Ascending aorta (tissue), 2 donors: ENCODE data around the gene SAFB. TPM values are rescaled to one million over a fixed set of nuclear protein-coding genes. Genes with fewer than 3 reads are reported as not detected.

Source experiments
- DNase-seq, 2 donors: peaks; one replicate each; pipeline ENCODE4 v3.0.0-alpha.2; 2019; ENCODE audit warnings: low spot score in 2 of 2
- H3K27ac ChIP-seq, 2 donors: fragments of 200-600 bp; sonication (generic); one replicate each; pipeline ENCODE4 v1.5.1; 2016 to 2017; ENCODE audit warnings: mild to moderate bottlenecking in 1 of 2
- H3K27me3 ChIP-seq: fragments of 200-600 bp; sonication (generic); one replicate; pipeline ENCODE4 v1.5.1; 2017
- H3K36me3 ChIP-seq, 2 donors: fragments of 200-600 bp; sonication (generic); one replicate each; pipeline ENCODE4 v1.5.1; 2016
- H3K4me1 ChIP-seq, 2 donors: fragments of 200-600 bp; sonication (generic); one replicate each; pipeline ENCODE4 v1.5.1; 2016 to 2017; ENCODE audit warnings: mild to moderate bottlenecking in 1 of 2
- H3K4me3 ChIP-seq, 2 donors: fragments of 200-600 bp; sonication (generic); one replicate each; pipeline ENCODE4 v1.5.1; 2016 to 2017; ENCODE audit warnings: mild to moderate bottlenecking in 1 of 2
- H3K9me3 ChIP-seq, 2 donors: fragments of 200-600 bp; sonication (generic); one replicate each; pipeline ENCODE4 v1.5.1; 2016
- intact Hi-C: fragments of 100-400 bp; cut with DNase I; formaldehyde crosslinking; loops from one replicate; pipeline ENCODE4 v1.15.1; 2023
- total RNA-seq: library from RNA; depleted of rRNA; stranded (reverse); fragments of >200 nt; gene quantifications from one replicate; pipeline ENCODE4 v1.1.0, GENCODE V29; 2016
- TF ChIP-seq, protein P1 (sequence below), 3 experiments: fragments of 200-600 bp in 2 of 3; fragments of 450-650 bp in 1 of 3; sonication (generic) in 2 of 3; IDR thresholded peaks; one replicate each; pipeline ENCODE4 v1.5.1; 2016 to 2019; ENCODE audit warnings: antibody characterized with exemption in 3 of 3, mild to moderate bottlenecking in 1 of 3, moderate library complexity in 1 of 3

SAFB gene
- total RNA-seq, 1 donor from 2014 or later = 114 TPM

DNA sequence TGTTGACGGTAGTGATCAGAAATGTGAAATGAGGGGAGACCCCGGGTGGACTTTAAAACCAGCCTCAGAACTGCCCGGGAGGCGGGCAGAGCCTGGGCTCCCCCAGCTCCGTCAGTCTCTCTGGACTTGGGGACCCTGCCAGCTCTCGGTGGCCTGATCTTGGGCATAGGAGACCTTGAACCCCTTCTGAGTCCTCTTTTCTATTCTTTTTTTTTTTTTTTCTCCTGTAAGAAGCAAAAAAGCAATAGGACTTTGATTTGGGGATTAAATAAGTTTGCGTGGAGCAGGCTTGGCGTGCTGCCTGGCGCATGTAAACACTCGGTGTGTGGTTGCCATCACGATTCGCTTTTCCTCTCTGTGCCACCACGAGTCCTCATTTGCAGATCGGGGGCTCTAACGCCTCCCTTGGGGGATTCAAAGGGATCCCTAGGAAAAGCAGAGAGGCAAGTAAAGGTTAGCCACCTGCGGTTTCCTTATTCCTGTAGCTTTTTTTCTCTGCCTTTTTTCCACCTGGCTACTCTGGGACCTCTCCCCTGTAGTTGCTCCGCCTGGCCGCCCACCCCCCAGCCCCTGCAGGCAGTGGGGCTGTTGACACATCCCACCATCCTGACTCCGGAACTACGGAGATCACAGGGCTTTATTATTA, 1.3 kb downstream of the SAFB start:
- H3K9me3 ChIP-seq = no peaks in the 10 kb centered on the region
- intact Hi-C loops = loop anchor here (5.0 to 10.0 kb wide), 4 partner anchors 163 to 1111 kb away; partner anchors contain the start of genes DPP9, GPR108, KDM4B and TRIP10
- peaks cover 3 to 52% of the 10 kb centered on the region in 2 donors for H3K4me1 ChIP-seq
- H3K27me3 ChIP-seq = no peaks in the 10 kb centered on the region
- H3K36me3 ChIP-seq = peaks cover 19 to 36% of the 10 kb centered on the region in 2 donors
- no peak for DNase-seq
- H3K4me3 ChIP-seq = peak overlapping the region; percentile 86 to 96
- peak overlapping the region; percentile 93 to 97 for H3K27ac ChIP-seq
- TF ChIP-seq, protein P1, sequence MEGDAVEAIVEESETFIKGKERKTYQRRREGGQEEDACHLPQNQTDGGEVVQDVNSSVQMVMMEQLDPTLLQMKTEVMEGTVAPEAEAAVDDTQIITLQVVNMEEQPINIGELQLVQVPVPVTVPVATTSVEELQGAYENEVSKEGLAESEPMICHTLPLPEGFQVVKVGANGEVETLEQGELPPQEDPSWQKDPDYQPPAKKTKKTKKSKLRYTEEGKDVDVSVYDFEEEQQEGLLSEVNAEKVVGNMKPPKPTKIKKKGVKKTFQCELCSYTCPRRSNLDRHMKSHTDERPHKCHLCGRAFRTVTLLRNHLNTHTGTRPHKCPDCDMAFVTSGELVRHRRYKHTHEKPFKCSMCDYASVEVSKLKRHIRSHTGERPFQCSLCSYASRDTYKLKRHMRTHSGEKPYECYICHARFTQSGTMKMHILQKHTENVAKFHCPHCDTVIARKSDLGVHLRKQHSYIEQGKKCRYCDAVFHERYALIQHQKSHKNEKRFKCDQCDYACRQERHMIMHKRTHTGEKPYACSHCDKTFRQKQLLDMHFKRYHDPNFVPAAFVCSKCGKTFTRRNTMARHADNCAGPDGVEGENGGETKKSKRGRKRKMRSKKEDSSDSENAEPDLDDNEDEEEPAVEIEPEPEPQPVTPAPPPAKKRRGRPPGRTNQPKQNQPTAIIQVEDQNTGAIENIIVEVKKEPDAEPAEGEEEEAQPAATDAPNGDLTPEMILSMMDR (IDR thresholded peaks at IDR 0.05) = no peak

DNA sequence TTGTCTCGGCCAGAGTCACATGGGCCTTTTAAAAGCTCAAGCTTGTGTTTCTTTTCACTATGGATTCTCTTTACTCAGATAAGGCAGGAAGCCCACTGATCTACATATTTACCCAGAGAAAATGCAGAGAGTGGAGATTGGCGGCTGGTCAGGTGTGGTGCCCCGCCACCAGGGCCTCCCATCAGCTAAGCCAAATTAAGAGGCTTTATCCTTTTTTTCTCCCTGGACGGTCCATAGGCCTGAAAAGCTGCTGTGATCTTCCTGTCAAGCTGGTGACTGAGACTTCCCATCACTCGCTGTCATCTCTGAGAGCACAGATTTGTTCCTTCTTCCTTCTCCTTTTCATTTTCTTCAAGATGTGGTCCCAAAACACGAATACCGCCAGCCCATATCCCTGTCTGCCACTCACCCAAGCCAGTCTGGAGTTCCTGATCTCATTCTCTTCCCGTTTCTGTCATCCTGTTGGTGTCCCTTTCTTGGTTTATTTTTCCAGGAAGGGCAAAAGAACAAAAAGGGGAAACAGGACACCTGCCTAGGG, 1.9 kb downstream of the SAFB start:
- Histone ChIP-seq H3K9me3 (no peaks in the 10 kb centered on the region), H3K36me3 (peaks cover 21 to 40% of the 10 kb centered on the region in 2 donors), H3K4me1 (peaks cover 3 to 49% of the 10 kb centered on the region in 2 donors), H3K27ac (peak overlapping the region in 1 of 2 donors; percentile 93), H3K27me3 (no peaks in the 10 kb centered on the region), H3K4me3 (peak overlapping the region; percentile 86 to 96)
- intact Hi-C loops = loop anchor here (5.0 to 10.0 kb wide), 4 partner anchors 162 to 1110 kb away; partner anchors contain the start of genes DPP9, GPR108, KDM4B and TRIP10
- peak in 1 of 2 donors; percentile 52 for DNase-seq
- TF ChIP-seq, protein P1 (IDR thresholded peaks at IDR 0.05) = no peak

DNA sequence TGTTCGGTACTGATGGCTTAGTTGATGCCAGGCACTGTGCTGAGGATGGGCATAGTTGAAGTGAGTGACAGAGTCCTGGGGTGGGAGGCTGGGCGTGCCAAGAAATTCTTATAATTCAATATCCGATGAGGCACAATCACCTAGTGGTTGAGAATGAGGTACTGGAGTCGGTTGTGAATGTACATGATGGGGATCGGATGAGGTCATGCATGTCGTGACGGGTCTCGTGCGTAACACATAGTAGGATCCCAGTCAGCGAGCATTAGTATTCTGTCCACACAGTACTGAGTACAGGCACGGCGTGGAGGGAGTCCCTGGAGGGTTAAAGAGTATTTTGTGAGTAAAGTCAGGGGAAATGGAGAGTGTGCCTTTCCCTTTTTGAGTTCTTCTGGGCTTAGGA, 2.8 kb downstream of the SAFB start:
- peak in 1 of 2 donors; percentile 38 for DNase-seq
- Histone ChIP-seq H3K27me3 (no peaks in the 10 kb centered on the region), H3K4me1 (peaks cover 3 to 43% of the 10 kb centered on the region in 2 donors), H3K9me3 (no peaks in the 10 kb centered on the region), H3K27ac (no peak overlapping the region), H3K36me3 (peaks cover 20 to 36% of the 10 kb centered on the region in 2 donors), H3K4me3 (peak overlapping the region; percentile 86 to 96)
- TF ChIP-seq, protein P1 (IDR thresholded peaks at IDR 0.05) = no peak
- intact Hi-C loops = loop anchor here (10.0 kb wide), 1 partner anchor 1109 kb away; the partner anchor contains the start of genes GPR108 and TRIP10

DNA sequence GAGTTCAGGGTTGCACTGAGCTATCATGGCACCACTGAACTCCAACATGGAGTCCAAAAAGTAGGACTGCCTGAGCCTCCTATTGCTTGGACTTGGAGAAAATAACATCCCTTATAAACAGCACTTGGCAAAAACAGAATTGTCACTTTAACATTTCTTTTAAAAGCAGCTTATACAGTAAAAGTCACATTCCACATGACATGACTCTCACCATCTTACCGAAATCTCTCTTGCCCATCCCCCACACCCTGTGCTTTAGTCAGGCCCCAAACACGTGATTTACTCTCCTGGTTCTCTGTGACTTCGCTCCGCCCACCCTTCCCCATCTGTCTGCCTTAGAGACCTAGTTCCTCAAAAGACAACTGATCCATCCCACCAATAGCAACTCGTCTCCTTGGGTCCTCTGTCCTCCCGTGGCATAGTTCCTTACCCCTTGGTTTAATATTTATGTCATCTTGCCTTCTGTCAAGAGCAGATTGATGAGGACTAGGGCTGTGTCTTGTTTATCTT, 4.6 kb downstream of the SAFB start:
- TF ChIP-seq, protein P1 (IDR thresholded peaks at IDR 0.05) = no peak
- Histone ChIP-seq H3K27ac (peak overlapping the region in 1 of 2 donors; percentile 40), H3K4me3 (no peak overlapping the region), H3K27me3 (no peaks in the 10 kb centered on the region), H3K4me1 (peaks cover 3 to 51% of the 10 kb centered on the region in 2 donors), H3K9me3 (no peaks in the 10 kb centered on the region), H3K36me3 (peaks cover 17 to 36% of the 10 kb centered on the region in 2 donors)
- intact Hi-C loops = loop anchor here (10.0 kb wide), 1 partner anchor 1107 kb away; the partner anchor contains the start of genes GPR108 and TRIP10
- peak; percentile 29 to 74 for DNase-seq

DNA sequence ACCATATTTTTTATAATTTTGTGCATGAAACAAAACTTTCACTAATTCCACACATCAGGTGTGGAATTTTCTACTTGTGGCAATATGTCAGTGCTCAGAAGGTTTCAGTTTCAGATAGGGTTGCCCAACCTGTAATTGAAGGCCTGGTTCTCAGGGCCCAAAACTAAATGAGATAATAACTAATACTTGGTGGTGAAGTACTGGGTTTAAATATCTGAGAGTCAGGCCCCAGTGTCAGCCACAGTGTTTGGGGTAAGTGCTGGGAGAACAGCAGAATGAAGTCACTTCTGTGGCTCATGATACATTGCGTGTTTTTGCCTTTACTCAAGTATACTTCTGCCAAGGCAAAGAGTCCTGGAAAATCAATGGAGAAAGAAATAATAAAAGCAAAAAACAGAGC, 5.6 kb downstream of the SAFB start:
- TF ChIP-seq, protein P1 (IDR thresholded peaks at IDR 0.05) = no peak
- Histone ChIP-seq H3K9me3 (no peaks in the 10 kb centered on the region), H3K36me3 (peaks cover 17 to 36% of the 10 kb centered on the region in 2 donors), H3K4me3 (no peak overlapping the region), H3K27me3 (no peaks in the 10 kb centered on the region), H3K4me1 (peaks cover 3 to 56% of the 10 kb centered on the region in 2 donors), H3K27ac (peak overlapping the region; percentile 11 to 40)
- intact Hi-C loops = loop anchor here (10.0 kb wide), 1 partner anchor 1106 kb away; the partner anchor contains the start of genes GPR108 and TRIP10
- DNase-seq = no peak
